ENCODE data around the gene SHISA4.
A peak's percentile ranks its signal among the peaks of the same experiment; 100 is the strongest.
"Not testable (repeated sequence)": the region's sequence is repeated elsewhere in the genome, so short reads cannot be mapped to it uniquely, and the experiment has no call there.

Gene SHISA4

DNA sequence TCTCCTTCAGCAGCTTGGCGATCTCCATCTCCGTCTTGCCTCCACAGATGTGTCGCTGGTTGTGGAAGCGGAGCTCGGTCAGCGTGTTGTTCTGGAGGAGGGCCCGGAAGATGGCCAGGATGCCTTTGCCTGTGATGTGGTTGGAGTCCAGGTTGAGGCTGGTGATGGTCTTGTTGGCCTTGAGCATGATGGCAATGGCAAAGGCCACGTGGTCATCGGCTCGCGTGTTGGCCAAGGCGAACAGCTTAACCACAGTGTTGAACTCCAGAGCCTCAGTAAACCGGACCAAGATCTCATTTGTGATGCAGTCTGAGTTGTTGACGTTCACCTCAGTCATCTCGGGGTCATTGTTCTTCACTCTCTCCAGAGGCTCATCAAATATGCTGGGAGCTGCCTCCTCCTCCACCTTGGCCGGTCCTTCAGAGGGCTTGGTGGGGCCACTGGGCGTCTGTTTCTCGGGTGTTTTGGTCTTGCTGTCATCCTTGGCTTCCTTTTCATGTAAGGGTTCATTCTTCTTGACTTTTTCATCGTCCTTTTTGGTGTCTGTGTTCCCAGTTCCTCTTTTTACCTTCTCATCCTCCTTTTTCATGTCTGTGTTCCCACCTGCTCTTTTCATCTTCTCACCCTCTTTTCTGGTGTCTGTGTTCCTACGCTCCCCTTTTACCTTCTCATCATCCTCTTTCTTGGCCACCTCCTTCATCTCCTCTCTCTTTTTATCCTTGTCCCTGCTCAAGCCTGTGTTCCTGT lies 11.2 kb downstream of the SHISA4 start:
- DNase-seq: no peak

DNA sequence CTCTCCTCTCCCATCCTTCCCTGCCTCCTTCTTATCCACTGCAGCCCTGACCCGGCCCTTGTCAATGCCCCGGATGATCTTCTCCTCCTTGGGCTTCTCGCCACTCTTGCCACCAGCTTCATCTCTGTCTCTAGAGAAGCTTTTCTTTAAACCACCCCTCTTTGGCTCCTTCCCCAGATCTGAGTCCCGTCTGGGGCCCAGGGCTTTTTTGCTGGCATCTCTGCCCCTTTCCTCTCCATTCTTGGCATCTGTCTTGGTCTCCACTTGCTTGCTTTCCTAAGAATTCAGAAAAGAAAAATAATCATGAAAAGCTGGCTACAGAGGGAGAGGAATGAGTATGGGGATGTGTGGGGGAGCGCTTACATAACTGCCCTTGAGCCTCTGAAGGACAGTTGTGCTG lies 11.8 kb downstream of the SHISA4 start:
- DNase-seq: no peak

DNA sequence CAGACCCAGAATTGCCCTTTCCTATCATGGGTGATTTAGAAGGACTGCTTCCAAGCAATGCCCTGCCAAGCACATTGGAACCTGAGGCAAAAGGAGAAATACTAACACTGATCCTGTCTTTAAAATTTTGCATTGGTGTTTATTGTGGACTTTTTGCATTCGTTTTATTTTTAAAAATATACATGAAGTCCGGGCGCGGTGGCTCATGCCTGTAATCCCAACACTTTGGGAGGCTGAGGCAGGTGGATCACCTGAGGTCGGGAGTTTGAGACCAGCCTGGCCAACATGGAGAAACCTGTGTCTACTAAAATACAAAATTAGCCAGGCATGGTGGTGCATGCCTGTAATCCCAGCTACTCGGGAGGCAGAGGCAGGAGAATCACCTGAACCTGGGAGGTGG lies 12.3 kb downstream of the SHISA4 start:
- not testable (repeated sequence) for DNase-seq

DNA sequence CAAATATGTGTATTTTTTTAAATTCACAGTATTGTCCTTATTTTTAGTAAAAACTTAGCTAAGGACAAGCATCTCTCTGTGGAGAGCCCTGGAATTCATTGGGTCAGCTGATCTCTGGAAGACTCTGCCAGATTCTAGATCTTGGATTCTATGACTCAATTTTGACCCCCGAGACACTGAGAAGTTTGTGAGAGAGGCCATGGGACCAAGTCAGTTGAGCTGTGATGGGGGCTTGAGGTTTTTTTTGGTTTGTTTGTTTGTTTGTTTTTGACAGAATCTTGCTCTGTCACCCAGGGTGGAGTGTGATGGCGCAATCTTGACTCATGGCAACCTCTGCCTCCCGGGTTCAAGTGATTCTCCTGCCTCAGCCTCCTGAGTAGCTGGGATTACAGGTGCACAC lies 13.5 kb downstream of the SHISA4 start:
- DNase-seq: no peak

DNA sequence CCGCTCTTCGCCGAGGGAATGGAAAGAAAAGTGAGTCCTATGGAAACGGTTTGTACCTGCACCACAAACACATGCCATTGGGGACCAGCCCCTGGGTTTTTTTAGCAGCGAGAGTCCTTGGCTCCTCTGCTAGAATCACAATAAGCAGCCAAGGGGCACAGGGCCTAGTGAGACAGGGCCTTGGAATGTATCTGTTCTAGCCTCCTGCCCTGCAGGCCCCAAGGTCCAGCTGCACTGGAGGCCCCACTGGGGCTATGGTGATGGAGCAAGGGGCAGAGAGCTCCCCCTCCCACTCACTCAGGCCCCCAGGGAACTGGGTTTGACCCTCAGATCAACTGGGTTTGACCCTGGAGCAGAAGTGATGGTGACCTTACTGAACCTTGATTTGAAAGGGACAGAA lies 14.4 kb downstream of the SHISA4 start:
- DNase-seq: no peak

DNA sequence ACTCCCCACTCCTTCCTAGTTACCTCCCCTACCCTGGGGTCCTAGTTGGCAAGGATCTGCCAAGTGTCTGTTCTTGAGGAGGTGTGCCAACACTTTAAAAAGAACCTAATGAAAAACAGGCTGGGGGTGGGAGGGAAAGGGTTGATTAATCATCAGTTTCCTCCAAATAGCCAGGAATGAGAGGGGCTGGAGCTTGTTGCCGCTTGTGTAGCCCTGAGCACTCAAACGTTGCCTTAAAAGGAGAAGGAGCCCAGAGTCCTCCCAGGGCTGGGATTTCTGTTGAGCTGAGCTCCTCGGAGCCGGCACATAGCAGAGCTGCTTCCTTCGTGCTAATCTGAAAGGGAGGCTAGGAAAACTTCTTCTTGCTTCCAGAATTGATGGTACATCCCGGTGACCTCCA lies 15.9 kb downstream of the SHISA4 start:
- DNase-seq: no peak

DNA sequence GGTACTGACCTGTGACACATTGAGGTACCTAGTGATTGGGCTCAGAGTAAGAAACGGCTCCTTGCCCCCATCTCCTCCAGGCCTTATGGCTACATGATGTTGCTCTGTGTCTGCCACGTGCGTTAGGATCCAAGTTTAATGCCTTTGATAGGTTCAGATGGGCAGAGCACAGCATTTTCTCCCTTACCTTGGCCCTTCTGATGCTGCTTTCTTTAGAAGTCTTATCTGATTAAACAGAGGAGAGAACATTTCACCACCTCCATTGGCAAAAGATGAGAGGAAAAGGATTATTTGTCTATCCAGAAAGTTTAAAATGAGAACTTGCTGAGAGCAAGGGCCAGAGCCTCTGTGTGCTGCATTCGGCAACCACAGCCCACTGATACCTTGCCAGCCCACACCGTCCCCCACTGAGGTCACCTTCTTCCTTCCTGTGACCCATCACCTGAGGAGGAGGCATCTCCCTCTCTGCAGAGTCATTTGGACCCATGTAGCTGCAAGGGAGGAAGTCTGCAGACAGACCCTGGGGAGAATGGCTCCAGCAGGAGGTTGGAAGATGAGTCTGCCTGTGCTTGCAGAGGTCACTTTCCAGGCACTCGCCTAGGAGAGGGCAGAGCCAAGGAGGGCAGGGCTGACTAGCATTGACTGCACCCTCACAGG lies 16.7 kb downstream of the SHISA4 start:
- no peak for DNase-seq

DNA sequence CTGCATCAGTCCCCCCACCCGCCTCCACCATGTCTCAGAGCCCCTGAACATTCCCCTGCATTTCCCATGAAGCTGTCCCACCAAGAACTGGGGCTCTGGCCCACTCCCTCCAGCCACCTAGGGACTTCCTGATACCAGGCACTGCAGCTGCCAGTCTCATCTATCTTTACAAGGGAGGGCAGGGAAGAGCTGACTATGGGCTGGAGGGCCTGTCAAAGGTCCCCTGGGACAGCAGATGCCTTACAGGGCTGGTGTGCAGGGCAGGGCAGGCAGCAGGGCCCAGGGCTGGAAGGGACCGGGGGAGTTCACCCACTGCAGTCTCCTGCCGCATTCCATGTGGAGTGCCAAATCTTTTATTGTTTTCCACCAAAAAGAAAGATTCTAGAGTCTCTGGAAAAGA lies 17.6 kb downstream of the SHISA4 start:
- DNase-seq: no peak

DNA sequence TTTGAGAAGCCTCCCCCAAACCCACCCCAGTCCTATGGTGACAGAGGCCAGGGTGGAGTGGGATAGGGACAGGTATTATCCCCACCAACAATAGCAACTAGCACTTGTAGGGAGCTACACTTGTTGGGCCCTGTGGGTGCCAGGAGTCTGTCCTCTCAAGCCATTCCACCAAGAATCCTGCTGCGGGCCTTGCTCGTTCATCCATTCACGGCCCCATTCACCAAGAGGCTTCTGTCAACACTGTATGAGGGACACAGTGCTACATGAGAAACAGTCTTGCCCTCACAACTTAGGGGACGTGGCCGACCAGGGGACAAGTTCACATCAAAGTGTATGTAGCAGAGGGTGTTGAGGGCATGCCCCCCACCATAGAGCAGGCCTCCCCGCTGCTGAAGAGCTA lies 18.9 kb downstream of the SHISA4 start:
- DNase-seq: no peak

DNA sequence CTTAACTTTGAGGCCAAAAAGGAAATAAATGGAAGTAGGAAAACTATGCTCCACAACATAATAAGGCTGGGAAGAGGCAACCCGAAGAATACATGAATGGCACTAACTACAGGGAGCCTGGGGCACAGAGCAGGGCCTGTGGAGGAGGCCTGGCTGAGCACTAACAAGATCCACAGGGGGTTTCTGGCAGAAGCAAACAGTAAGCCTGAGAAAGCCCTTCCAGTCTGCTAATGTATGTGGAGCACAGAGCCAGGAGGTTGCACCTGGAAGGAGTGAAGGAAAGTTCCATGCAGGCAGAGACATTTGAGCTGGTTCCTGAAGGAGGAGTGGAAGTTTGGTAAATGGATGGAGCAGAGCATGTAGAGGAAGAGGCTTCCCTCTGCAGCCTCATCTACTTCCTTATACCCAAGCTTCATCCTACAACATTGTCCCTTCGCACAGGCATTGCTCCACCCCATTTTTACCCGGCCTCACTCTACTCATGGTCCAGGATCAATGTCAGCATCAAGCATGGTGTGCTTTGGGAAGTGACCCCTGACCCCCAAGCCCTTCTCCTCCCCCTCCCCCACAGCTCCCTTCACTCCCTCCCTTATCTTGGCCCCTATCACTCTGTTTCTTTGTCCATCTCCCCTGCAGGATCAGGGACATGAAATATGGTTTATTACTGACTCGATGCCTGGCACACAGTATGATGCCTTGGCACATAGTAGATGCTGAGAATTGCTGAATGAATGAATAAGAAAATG lies 23.3 kb downstream of the SHISA4 start:
- DNase-seq: peak; percentile 32

DNA sequence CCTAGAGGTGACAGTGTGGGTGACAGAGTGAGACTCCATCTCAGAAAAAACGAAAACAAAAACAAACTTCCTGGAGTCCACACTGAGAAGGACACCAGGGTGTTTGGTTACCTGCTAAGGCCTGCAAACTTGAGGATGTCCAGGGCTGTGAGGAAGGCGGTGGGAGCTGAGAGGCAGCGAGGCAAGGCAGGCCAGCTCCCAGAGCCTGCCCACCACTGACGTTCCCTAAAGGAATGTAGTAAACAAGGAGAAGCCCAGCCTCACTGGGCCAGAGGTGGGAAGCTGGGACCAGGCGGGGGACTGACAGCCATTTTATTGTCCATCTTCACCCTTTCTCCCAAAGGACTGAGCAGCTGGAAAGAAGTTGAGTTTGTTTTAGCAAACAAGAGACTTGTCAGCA lies 24.1 kb downstream of the SHISA4 start:
- no peak for DNase-seq

DNA sequence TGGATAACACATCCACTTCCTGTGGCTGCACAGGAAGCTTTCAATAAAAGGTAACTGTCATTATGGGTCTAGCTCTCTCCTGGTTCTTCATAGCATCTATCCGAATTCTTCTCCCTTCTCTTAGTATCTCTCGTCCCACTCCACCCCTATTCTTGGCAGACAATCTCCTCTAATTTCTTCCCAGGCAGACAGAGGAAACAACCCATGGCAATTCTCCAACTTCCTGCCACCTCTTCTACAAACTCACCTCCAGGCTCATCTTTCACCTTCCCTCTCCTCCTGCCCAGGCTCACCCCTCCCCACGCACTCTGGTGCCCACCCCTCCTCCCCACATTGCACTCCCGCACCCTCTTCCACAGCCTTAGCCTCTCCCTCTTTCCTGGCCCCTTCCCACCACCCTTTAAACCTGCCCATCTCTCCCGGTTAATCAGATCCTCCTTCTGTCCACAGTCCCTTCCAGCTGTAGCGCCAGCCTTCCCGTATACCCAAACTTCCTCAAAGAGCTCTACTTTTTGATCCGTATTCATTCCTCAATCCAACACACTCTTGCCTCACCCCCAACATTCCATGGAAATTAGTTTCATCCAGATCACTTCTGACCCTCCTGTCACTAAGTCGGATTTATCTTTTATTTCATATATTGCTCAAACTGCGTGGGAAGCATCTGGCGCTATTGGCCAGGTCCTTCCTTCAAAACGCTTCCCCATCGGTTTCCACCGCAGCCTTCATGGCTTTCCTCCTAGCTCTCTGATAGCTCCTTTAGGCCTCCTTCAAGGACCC lies 25.9 kb downstream of the SHISA4 start:
- DNase-seq: no peak

DNA sequence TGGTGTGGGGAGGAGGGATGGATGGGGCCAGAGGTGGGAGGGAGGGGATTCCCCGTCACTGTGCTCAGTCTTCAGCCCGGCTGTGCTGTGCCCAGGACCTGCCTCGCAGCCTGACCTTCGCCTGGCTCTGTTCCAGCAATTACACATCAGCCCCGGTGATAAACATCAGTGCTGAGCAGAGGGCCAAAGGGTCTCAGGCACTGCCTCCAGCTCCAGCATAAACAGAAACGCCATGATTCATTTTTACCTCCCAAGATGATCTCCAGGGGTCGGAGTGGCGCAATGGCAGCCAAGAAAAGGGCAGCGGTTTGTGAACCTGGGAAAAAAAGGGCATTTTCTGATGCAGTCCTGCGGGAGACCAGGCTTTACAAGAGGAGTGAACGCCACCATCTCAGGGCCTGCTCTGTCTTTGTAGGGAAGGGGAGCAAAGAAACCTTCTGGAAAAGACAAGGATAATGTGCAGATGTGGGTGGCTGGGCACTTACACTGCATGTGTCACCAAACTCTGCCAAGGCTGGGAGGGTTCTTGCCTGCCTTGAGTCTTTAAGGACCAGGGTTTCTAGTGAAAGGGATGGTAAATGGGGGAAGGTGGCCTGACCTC lies 28.1 kb downstream of the SHISA4 start:
- DNase-seq: no peak

DNA sequence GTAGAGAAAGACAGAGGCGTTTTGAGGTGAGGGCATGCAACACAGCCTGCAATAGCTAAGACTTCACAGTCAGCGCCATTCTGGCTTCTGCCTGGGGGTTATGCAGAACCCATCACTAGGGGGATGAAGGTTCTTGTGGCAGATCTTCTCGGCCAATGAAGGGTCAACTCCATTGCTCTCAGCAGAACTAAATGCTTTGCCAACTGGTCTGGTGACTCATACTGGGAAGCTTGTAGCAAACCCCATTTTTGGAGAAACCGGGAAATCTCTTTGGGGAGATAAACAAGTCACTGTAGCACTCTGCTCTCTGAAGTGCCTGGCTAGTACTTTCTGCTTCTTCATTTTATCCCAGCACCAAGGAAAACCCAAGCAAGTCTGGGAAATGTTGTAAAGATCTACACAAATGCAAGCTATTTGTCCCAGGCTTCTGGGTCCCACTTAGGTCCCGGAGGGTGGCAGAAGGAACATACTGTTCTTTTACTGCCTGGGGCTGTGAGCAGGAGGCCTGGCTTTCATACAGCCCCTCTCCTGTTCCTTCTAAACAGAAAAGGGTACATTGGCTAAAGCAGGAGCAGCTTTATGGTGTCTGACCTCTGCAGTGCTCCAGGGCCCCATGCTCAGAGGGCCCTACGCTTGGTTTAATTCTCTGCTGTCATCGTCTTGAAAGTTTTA lies 28.8 kb downstream of the SHISA4 start:
- DNase-seq: no peak

DNA sequence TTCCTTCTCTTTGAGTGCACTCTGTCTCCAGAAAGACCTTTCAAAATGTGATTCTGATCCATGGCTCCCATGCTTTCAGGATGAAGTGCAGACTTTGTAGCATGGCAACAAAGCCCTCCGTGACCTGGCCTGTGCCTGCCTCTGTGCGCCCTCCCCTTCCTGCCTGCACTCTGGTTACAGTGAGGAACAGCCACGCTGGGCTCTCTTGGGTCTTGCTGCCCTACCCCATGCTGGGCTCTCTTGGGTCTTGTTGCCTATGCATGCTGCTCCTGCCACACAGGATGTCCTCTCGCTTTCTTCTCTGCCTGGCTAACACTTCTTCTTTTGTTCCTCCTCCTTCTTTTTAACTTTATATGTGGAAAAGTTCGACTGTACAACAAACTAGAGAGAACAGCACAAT lies 29.6 kb downstream of the SHISA4 start:
- no peak for DNase-seq

DNA sequence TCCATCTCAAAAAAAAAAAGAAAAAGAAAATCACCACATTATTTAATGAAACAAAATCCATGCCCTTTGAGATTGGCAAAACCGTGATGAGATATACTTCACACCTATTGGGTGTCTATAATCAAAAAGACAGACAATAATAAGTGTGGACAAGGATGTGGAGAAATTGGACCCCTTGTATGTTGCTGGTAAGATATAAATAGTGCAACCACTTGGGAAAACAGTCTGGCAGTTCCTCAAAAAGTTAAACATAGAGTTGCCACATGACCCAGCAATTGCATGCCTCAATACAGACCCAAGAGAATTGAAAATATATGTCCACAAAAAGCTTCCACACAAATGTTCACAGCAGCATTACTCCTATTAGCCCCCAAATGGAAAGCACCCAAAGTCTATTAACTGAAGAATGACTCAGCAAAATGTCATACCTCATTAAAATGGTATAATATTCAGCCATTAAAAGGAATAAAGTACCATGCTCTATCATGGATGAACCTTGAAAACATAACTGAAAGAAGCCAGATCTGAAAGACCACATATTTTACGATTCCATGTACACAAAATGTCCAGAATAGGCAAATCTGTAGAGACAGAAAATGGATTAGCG lies 33.4 kb downstream of the SHISA4 start:
- no peak for DNase-seq

DNA sequence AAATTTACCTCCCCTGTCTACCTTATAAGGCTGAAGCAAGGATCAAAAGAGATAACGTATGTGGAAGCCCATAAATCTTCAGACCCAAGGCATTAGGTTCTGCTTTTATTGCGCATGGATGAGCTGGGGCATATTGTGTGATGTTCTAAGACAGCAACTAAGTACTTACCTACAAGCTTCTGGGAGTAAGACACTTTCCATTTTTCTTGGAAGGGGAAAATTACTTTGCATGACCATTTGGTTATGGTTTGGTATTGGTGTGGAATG lies 36.5 kb downstream of the SHISA4 start:
- DNase-seq: no peak

DNA sequence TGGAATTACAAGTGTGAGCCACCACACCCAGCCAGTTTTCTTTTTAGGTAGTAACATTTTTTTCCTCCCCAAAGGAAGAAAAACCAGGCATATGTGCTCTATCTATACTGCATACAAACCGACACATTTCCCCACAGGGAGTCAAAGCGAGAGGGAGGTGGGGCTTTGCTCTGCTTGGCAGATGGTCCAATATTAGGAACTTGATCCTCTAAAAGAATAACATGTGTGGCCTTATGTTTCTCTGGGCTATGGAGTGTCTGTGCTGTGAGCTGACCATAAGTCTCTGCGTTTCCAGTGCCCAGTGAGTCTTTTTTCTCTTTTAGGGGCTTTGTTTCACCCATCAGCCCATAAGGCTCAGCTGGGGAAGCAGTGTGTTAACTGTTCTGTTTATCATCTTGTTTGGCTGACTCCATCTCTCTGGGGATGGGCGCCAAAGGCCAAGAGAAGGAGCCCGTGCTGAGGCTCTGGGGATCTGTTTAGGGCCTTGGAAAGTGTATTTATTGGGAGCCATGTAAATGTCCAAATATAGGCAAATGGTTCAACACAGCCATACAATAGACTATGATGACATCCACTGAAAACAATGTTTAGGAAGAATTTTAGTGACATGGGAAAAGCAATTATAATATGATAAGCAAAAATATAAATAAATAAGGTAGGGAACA lies 37.4 kb downstream of the SHISA4 start:
- no peak for DNase-seq

DNA sequence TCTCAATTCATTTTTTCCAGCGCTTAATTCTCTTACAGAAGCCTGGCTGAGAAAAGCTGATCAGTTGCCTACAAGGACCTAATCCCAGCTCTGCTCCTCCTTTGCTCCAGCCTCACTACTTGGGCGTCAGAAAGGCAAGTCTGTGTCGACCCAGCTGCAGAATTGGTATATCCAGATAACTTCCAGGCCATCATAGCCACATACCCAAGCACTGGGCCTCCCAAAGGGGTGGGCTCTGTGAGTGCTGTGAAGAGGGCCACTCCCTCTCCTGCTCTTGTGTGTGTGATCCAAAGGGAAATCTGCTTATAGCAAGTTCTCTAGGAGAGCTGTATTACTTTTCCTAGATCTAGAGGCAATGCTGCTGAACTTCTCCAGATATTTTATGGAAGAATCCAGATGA lies 39.6 kb downstream of the SHISA4 start:
- no peak for DNase-seq

DNA sequence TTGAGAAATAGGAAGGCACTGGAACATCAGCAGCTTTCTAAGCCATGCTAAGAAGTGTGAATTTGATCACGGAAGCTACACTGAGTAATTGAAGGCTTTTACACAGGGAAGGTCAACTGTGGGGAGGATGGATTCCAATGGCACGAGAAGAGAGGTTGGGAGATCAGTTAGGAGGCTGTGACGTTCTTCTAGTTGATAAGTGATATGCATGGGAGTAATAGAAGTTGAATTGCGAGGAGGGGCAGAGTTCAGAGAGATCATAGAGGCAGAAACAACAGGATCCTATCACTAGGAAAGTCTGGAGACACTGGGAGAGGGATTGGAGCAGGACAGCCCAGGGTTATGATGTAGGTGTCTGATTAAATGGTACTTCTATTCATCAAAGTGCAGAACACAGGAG lies 41.4 kb downstream of the SHISA4 start:
- no peak for DNase-seq

DNA sequence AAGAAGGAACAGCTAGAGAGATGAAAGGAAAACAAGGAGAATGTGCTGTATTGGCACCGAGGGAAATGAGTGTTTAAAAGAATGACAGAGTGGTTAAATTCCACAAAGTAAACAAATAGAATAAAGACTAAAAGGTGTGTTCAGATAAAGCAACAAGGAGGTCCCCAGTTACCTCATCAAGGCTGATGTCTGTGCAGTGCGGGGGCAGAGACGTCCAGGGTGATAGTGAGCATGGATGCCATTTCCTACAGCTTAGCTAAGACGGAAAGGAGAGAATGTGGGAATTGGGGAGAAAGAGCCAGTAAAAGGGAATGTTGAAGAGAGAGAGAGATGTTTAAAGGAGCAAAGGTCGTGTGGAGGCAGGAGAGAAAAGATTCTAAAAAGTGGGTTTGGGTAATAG lies 42.1 kb downstream of the SHISA4 start:
- no peak for DNase-seq

Measured in left hindlimb (tissue), 1 donor.